Stimulated activated CD8-positive, alpha-beta memory T cell treated with anti-CD3 and anti-CD28 coated beads, Interleukin-15, amount 100 ng/mL, for 24 hours (primary cell): ENCODE results near the gene OSBPL9.
"Not testable (repeated sequence)": the region's sequence is repeated elsewhere in the genome, so short reads cannot be mapped to it uniquely, and the experiment has no call there.

ENCODE experiments used
- DNase-seq: peaks from one replicate; pipeline ENCODE4 v3.0.0-alpha.2; 2020; ENCODE audit warnings: low read depth

Gene OSBPL9

GRCh38 chr1:51667561-51667960 is 50.7 kb downstream of the OSBPL9 start:
- no peak for DNase-seq

GRCh38 chr1:51669272-51669671 is 52.4 kb downstream of the OSBPL9 start:
- no peak for DNase-seq

GRCh38 chr1:51669816-51670215 is 52.9 kb downstream of the OSBPL9 start:
- no peak for DNase-seq

GRCh38 chr1:51671527-51672325 is 54.8 kb downstream of the OSBPL9 start:
- DNase-seq: no peak

- DNase-seq: no peak
Observed at GRCh38 chr1:51673279-51673678, 56.4 kb downstream of the OSBPL9 start.

GRCh38 chr1:51675177-51675780 is 58.4 kb downstream of the OSBPL9 start:
- DNase-seq: no peak

- no peak for DNase-seq
Observed at GRCh38 chr1:51679435-51679834, 62.5 kb downstream of the OSBPL9 start.

- no peak for DNase-seq
Observed at GRCh38 chr1:51684776-51685175, 67.9 kb downstream of the OSBPL9 start.

GRCh38 chr1:51686450-51686849 is 69.6 kb downstream of the OSBPL9 start:
- DNase-seq: no peak

GRCh38 chr1:51689075-51689440 is 72.2 kb downstream of the OSBPL9 start:
- DNase-seq: no peak

GRCh38 chr1:51689643-51690042 is 72.8 kb downstream of the OSBPL9 start:
- DNase-seq: no peak

- DNase-seq: no peak
Observed at GRCh38 chr1:51690285-51690961, 73.5 kb downstream of the OSBPL9 start.

GRCh38 chr1:51691920-51692319 is 75.0 kb downstream of the OSBPL9 start:
- no peak for DNase-seq

- DNase-seq: no peak
Observed at GRCh38 chr1:51693419-51694155, 76.7 kb downstream of the OSBPL9 start.

GRCh38 chr1:51697166-51697565 is 80.3 kb downstream of the OSBPL9 start:
- DNase-seq: no peak

- DNase-seq: no peak
Observed at GRCh38 chr1:51699391-51699790, 82.5 kb downstream of the OSBPL9 start.

GRCh38 chr1:51701782-51702181 is 84.9 kb downstream of the OSBPL9 start:
- DNase-seq: not testable (repeated sequence)

- DNase-seq: not testable (repeated sequence)
Observed at GRCh38 chr1:51702220-51702619, 85.3 kb downstream of the OSBPL9 start.

- DNase-seq: no peak
Observed at GRCh38 chr1:51705035-51705434, 88.1 kb downstream of the OSBPL9 start.

GRCh38 chr1:51708911-51709760 is 92.2 kb downstream of the OSBPL9 start:
- DNase-seq: no peak

GRCh38 chr1:51709951-51710350 is 93.1 kb downstream of the OSBPL9 start:
- DNase-seq: no peak

- DNase-seq: no peak
Observed at GRCh38 chr1:51712590-51712989, 95.7 kb downstream of the OSBPL9 start.
